Measurements from ENCODE around the gene ALDH2. TPM values are rescaled to one million over a fixed set of nuclear protein-coding genes. Genes with fewer than 3 reads are reported as not detected.

ALDH2 gene
- total RNA-seq, 2 experiments from 2014 or later, result 0.99 to 1.9 TPM

DNA sequence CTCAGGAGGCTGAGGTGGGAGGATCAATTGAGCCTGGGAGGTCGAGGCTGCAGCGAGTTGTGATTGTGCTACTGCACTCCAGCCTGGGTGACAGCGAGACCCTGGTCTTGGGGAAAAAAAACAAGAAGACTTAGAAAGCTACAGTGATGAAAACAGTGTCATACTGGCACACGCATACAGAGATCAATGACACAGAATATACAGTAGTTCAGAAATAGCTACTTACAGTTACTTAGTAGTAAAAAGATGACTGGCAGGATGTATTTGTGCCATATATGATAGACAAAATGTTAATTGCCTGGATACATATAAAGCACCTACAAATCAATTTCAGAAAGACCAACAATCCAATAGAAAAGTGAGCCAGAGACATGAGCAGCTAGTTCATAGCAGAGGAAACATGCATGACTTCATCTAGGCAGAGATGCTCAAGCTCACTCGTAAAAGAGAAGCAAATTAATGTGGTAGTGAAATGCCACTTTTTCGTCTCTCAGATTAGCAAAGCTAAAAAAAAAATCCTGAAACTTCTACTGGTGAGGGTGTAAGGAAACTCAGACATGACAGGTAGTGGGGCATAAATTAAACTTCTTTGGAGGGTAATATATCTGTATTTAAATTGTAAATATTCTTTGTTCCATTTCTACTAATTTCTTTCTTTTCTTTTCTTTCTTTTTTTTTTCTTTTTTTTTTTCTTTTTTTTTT is 2.5 kb upstream of the ALDH2 start:
- DNase-seq (no peak), ATAC-seq (ENCODE audit: low read depth) (no peak)
- H3K9me3 Mint-ChIP-seq, result peaks cover 1% of the 10 kb centered on the region
- H3K4me1 Mint-ChIP-seq, result peaks cover 20% of the 10 kb centered on the region
- H3K4me3 Mint-ChIP-seq, result no peak overlapping the region
- H3K36me3 Mint-ChIP-seq, result peaks cover 2% of the 10 kb centered on the region
- H3K27me3 Mint-ChIP-seq, result peaks cover 50% of the 10 kb centered on the region
- no peak overlapping the region for H3K27ac Mint-ChIP-seq
- POLR2A ChIA-PET, result interaction anchor here (0.9 kb wide), 1 partner anchor 79 kb away, joined by 3 read pairs; the partner anchor contains the start of genes ACAD10 and BRAP

DNA sequence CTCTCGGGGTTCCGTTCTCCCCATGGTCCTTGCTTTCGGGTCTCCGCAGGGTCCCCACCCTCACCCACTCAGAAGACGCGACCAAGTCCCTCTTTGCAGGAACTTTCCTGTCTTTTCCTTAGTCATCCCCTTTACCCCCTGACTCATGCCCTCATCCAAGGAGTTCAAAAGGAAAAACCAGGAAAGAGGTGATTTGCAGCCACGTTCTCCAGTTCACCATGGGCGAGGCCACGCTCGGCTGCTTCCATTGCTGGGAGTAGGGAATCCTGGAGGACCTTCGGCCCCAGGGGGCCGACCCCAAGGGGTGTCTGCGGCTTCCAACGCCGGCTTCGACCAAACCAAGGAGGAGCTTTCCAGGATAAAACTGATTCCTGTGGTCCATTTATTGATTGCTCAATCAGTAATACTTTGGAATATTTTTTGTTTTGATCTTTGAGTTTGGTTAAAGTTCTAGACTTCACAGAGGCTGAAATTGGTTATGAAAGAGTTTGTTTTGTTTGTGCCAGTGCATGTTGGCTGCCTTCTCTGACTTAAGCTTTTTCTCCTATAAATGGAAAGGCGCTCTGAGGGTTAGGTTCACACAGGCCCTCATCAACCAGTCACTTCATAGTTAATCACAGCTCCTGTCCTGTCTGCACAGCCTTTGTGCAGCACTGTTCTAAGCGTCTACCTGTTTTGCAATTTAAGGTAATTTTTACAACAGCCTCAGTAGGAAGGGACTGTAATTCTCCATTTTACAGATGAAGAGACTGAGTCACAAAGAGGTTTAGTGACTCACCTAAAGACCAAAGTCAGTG is 827 bp downstream of the ALDH2 start:
- H3K9me3 Mint-ChIP-seq, result peaks cover 1% of the 10 kb centered on the region
- H3K27ac Mint-ChIP-seq, result no peak overlapping the region
- no peak for DNase-seq
- H3K27me3 Mint-ChIP-seq, result peaks cover 54% of the 10 kb centered on the region
- peaks cover 11% of the 10 kb centered on the region for H3K4me1 Mint-ChIP-seq
- peaks cover 2% of the 10 kb centered on the region for H3K36me3 Mint-ChIP-seq
- POLR2A ChIA-PET, result no interaction called here
- peak overlapping the region; percentile 71 for H3K4me3 Mint-ChIP-seq
- ATAC-seq (ENCODE audit: low read depth), result no peak

DNA sequence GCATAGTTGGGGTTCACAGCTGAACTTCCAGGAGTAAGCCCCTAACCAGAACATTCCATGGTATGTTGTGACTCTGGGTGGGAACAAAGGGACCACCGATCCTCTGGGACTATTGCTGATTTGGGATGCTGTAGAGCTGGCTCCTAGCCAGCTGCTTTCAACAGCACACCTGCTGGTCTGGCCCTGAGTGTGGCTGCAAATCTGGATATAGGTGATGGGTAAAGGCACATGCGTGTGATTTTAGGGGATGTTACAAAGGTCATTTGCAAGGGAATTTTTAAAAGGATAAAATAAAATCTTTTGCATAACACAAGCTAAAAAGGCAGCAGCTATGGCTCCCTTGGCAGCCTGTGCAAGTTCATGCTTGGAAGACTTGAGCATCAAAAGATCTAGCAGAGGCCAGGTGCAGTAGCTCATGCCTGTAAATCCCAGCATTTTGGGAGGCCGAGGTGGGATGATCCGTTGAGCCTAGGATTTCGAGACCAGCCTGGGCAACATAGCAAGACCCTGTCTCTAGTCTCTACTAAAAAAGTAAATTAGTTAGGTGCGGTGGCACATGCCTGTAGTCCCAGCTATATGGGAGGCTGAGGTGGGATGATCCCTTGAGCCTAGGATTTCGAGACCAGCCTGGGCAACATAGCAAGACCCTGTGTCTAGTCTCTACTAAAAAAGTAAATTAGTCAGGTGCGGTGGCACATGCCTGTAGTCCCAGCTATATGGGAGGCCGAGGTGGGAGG is 1.6 kb downstream of the ALDH2 start:
- DNase-seq, result no peak
- Mint-ChIP-seq H3K36me3 (peaks cover 2% of the 10 kb centered on the region), H3K9me3 (peaks cover 1% of the 10 kb centered on the region), H3K27ac (no peak overlapping the region), H3K4me1 (peaks cover 10% of the 10 kb centered on the region), H3K27me3 (peaks cover 49% of the 10 kb centered on the region), H3K4me3 (no peak overlapping the region)
- POLR2A ChIA-PET, result interaction anchor here (0.8 kb wide), 1 partner anchor 14 kb away, joined by 3 read pairs; no protein-coding TSS in a partner anchor
- ATAC-seq (ENCODE audit: low read depth), result no peak

DNA sequence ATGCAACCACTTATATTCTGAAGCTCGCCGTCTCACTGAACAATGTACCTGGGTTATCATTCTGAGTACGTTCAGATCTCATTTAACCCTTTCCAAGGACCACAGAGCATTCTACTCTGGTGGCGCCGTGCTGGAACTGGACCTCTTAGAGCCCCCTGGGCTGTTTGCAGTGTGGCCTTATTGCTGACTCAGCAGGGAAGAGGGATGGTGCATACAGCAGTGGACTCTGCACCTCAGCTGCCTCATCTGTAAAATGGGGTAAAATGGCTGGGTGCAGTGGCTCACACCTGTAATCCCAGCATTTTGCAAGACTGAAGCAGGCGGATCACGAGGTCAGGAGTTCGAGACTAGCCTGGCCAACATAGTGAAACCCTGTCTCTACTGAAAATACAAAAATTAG is 2.9 kb downstream of the ALDH2 start:
- H3K4me3 Mint-ChIP-seq, result no peak overlapping the region

DNA sequence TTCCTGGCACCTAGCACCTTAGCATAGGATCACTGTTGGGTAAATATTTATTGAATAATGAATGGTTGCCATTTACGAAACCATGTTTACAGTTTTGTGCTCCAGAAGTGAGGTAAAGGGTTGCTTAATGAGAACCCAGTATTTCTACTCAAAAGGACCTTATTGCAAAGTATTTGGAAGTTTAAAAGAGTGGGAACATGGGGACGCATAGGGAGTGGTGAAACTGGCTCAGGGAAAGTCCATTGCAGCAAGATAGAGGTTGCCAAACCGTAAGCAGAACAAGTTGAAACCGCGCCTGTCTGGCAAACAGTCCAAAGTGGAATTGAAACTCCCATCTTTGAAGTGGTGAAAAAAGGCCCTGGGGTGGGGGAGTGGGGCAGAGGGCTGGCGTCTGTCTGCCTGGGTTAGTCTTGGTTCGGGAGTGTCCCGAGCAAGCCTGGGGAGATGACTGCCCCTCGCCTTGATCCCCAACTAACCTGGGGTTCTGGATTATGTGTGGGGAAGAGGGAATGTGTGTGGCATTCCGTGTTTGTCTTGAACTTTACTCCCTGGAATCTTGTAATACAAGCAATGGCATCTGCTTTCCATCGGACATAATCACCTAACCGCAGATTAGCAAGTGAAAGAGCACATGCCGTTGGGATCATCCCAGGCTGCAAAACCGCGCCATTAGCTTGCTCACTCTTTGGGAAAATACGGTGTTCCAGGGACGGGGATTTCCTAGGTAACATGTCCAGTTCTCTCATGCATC is 7.2 kb downstream of the ALDH2 start:
- no peaks in the 10 kb centered on the region for H3K9me3 Mint-ChIP-seq
- H3K27me3 Mint-ChIP-seq, result peaks cover 9% of the 10 kb centered on the region
- DNase-seq, result no peak
- no peak overlapping the region for H3K4me3 Mint-ChIP-seq
- no peaks in the 10 kb centered on the region for H3K36me3 Mint-ChIP-seq
- ATAC-seq (ENCODE audit: low read depth), result no peak
- peaks cover 7% of the 10 kb centered on the region for H3K4me1 Mint-ChIP-seq
- POLR2A ChIA-PET, result interaction anchor here (0.5 kb wide), 1 partner anchor 328 kb away, joined by 3 read pairs; no protein-coding TSS in a partner anchor
- no peak overlapping the region for H3K27ac Mint-ChIP-seq

More for the DNA sequence above, 2.9 kb downstream of the ALDH2 start:
- POLR2A ChIA-PET, result no interaction called here
- peaks cover 10% of the 10 kb centered on the region for H3K4me1 Mint-ChIP-seq
- H3K27me3 Mint-ChIP-seq, result peaks cover 37% of the 10 kb centered on the region
- no peak overlapping the region for H3K27ac Mint-ChIP-seq
- no peak for ATAC-seq (ENCODE audit: low read depth)
- peaks cover 1% of the 10 kb centered on the region for H3K9me3 Mint-ChIP-seq
- DNase-seq, result no peak
- H3K36me3 Mint-ChIP-seq, result peaks cover 2% of the 10 kb centered on the region

DNA sequence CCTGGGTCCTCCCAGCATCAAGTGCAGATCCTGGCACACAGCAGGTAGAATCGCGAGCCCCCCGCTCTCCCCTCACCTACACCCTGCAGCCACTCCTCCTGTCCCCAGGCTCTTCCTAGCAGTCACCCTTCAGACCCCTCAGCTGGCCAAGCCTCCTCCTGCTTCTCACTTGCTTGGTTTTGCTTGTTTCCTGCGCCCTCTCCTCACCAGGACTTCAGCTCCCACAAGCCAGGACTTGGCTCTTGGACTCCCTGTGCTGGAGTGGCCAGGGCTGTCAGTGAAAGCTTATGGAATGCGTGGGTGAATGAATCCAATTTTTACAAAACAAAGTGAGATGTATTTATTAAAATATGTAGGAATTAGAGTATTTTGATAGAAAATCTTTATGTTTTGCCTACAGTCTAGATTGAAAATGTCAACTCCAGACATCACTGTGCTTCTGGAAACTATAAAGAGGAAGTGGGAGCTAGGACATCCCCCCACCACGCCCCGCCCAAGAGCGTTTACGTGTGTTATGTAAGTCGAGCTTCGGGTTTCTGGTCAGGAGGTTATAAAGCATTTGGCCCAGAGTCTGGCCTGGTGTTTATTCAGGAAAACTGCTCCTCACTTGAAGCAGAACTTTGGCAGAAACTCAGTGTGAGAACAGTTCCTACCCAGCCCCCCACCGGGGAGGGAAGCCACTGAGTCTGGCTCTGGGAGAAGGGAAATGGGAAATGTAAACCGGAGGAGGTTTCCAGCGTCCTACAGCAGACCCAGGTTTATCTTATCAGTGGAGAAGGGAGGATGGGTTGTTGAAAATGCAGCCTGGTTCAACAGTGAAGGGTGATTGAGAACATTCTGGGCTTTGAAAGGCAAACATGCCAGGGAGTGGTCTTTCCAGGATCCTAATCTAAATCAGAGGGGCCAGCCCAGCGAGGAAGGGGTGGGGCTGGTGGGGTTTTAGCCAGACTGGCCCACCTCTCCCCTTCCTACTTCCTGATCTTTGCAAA is 8.8 kb downstream of the ALDH2 start:
- Mint-ChIP-seq H3K4me3 (peak overlapping the region; percentile 35), H3K9me3 (no peaks in the 10 kb centered on the region), H3K36me3 (no peaks in the 10 kb centered on the region), H3K27ac (no peak overlapping the region), H3K4me1 (peaks cover 11% of the 10 kb centered on the region), H3K27me3 (no peaks in the 10 kb centered on the region)
- POLR2A ChIA-PET, result interaction anchor here (0.9 kb wide), 1 partner anchor 17 kb away, joined by 3 read pairs; no protein-coding TSS in a partner anchor
- ATAC-seq (ENCODE audit: low read depth) (no peak), DNase-seq (no peak)

DNA sequence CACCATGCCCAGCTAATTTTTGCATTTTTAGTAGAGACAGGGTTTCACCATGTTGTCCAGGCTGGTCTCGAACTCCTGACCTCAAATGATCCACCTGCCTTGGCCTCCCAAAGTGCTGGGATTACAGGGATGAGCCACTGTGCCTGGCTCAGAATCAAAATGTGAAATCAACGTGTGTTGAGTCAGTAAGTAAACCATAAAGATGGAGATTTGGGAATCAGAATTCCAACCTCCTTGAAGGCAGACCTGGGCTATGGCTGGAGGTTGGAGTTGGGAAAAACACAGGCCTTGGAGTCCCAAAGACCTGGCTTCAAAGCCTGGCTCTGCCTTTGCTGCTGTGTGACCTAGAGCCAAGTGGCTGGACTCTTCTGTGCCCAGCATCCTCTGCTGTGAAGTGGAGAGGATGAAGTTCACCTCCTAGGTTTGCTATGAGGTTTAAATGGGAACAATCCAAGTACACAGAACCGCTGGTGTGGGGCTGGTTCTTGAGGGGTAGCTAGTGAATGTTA is 10.2 kb downstream of the ALDH2 start:
- POLR2A ChIA-PET, result no interaction called here
- H3K9me3 Mint-ChIP-seq, result no peaks in the 10 kb centered on the region

DNA sequence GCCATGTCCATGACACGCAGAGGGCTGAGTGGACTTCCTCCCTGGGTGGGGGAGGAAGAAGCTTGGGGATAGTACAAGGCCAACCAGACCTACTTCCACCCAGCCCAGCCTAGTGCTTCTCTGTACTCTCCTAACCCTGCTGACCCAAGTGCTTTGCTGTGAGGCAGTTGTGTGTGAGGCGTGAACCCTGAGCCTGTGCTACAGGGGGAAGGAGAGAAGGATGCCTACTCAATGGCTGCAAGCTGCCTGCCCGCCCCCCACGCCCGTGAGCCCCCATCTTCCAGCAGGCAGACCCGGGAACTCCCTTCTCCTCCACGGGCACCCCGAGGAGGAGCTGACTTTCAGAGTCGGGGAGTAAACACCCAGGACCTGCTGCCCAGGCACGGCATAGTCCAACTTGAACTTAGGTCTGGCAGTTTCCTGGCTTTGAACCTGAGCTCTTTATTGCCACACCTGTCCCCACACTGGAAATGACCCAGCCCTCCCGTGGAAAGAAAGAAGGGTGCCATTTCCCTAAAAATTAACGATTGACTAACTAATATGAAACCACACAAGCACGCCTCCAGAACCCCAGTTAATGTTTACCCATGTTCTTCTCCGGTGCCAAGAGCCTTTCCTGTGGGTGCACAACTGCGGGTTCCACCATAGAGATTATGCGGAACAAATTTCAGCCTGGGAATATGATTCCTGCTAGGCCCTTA is 10.8 kb downstream of the ALDH2 start:
- Mint-ChIP-seq H3K9me3 (no peaks in the 10 kb centered on the region), H3K36me3 (no peaks in the 10 kb centered on the region), H3K4me1 (peaks cover 12% of the 10 kb centered on the region), H3K27ac (no peak overlapping the region), H3K27me3 (no peaks in the 10 kb centered on the region), H3K4me3 (no peak overlapping the region)
- DNase-seq (no peak), ATAC-seq (ENCODE audit: low read depth) (no peak)
- POLR2A ChIA-PET, result no interaction called here

More for the DNA sequence above, 10.2 kb downstream of the ALDH2 start:
- Mint-ChIP-seq H3K27me3 (no peaks in the 10 kb centered on the region), H3K4me1 (peaks cover 12% of the 10 kb centered on the region), H3K27ac (no peak overlapping the region), H3K4me3 (no peak overlapping the region), H3K36me3 (no peaks in the 10 kb centered on the region)
- DNase-seq (no peak), ATAC-seq (ENCODE audit: low read depth) (no peak)

DNA sequence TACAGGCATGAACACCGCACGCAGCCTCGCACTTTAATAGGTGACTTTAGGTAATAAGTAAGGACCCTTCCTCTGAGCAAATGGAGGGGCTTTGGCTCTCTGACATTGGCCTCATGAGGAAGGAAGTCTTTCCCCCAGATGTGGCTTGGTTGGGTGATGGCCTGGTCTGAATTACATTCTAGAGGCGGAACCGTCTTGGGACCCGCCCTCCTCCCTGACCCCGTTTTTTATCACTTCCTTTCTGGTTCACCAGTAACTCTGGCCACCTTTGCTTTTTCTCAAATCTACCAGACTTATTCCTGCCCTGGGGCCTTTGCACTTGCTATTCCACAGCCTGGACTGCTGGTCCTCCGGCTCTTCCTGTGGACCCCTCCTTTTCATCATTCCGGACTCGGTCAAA is 13.4 kb downstream of the ALDH2 start:
- Mint-ChIP-seq H3K4me1 (peaks cover 12% of the 10 kb centered on the region), H3K27me3 (no peaks in the 10 kb centered on the region), H3K9me3 (no peaks in the 10 kb centered on the region), H3K27ac (no peak overlapping the region), H3K36me3 (no peaks in the 10 kb centered on the region), H3K4me3 (no peak overlapping the region)
- ATAC-seq (ENCODE audit: low read depth) (no peak), DNase-seq (no peak)
- POLR2A ChIA-PET, result no interaction called here

DNA sequence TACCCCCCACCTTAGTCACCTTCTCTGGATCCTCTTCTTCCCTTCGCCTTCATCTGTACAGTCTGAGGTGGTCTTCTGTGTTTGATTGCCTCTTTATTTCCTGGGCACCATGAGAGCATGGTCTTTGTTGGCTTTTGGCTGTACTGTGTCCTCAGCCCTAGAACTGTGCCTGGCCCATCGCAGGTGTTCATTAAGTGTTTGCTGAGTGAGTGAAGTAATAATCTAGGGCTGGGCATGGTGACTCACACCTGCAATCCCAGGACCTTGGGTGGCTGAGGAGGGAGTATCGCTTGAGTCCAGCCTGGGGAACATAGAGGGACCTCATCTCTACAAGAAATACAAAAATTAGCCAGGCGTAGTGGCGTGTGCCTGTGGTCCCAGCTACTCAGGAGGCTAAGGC is 13.9 kb downstream of the ALDH2 start:
- Mint-ChIP-seq H3K27me3 (no peaks in the 10 kb centered on the region), H3K27ac (no peak overlapping the region)
- POLR2A ChIA-PET, result no interaction called here

DNA sequence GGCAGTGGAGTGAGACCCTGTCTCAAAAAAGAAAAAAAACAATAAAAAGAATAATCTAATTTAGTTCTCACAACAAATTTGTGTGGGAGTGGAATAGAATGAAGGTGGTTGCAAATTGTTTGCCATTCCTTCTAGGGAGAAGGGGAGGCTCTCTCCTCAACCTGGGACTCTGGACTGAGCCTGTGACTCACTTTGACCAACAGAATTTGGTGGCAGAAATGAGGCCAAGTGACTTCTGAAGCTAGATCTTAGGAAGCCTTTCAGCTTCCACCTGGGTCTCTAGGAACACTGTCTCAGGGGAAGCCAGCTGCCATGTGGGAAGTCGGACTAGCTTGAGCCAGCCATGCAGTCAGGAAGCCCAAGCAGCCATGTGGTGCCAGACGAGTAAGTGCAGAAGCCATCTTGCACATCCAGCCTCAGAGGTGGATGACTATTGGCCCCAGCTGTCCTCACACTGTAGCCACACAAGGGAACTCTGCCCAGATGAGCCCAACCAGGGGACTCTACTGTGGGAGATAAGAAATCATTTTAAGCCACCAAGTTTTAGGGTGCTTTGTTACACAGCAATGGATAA is 14.4 kb downstream of the ALDH2 start:
- no peaks in the 10 kb centered on the region for H3K36me3 Mint-ChIP-seq
- H3K27ac Mint-ChIP-seq, result no peak overlapping the region
- DNase-seq (no peak), ATAC-seq (ENCODE audit: low read depth) (no peak)
- POLR2A ChIA-PET, result no interaction called here
- H3K9me3 Mint-ChIP-seq, result no peaks in the 10 kb centered on the region
- no peak overlapping the region for H3K4me3 Mint-ChIP-seq
- peaks cover 7% of the 10 kb centered on the region for H3K4me1 Mint-ChIP-seq
- H3K27me3 Mint-ChIP-seq, result no peaks in the 10 kb centered on the region

More for the DNA sequence above, 13.9 kb downstream of the ALDH2 start:
- ATAC-seq (ENCODE audit: low read depth) (no peak), DNase-seq (no peak)
- no peaks in the 10 kb centered on the region for H3K36me3 Mint-ChIP-seq
- no peak overlapping the region for H3K4me3 Mint-ChIP-seq
- peaks cover 12% of the 10 kb centered on the region for H3K4me1 Mint-ChIP-seq
- no peaks in the 10 kb centered on the region for H3K9me3 Mint-ChIP-seq
